HG02840 (cell line): ENCODE data around the gene PDE4B.
"Not testable (repeated sequence)": the region's sequence is repeated elsewhere in the genome, so short reads cannot be mapped to it uniquely, and the experiment has no call there.

Experiments used
- ATAC-seq: cut with Tn5 transposase; IDR thresholded peaks from one replicate; pipeline ENCODE4 v1.9.1; 2021; ENCODE audit warnings: mild to moderate bottlenecking, moderate library complexity, moderate number of reproducible peaks; ENCODE audit not compliant: unreplicated experiment, low FRiP score

The PDE4B gene

GRCh38 chr1:66104076-66104475, 311.4 kb downstream of the PDE4B start:
- not testable (repeated sequence) for ATAC-seq

GRCh38 chr1:66108624-66109023, 315.9 kb downstream of the PDE4B start:
- ATAC-seq, result no peak

- ATAC-seq, result no peak
These were observed 320.2 kb downstream of the PDE4B start for GRCh38 chr1:66112744-66113400.

GRCh38 chr1:66119148-66119547, 326.5 kb downstream of the PDE4B start:
- ATAC-seq, result no peak

- no peak for ATAC-seq
These were observed 332.0 kb downstream of the PDE4B start for GRCh38 chr1:66124670-66125069.

- ATAC-seq, result not testable (repeated sequence)
These were observed 335.9 kb downstream of the PDE4B start for GRCh38 chr1:66128641-66129040.

- ATAC-seq, result no peak
These were observed 339.6 kb downstream of the PDE4B start for GRCh38 chr1:66132324-66132723.

- no peak for ATAC-seq
These were observed 341.3 kb downstream of the PDE4B start for GRCh38 chr1:66134004-66134403.

GRCh38 chr1:66135161-66135560, 342.5 kb downstream of the PDE4B start:
- ATAC-seq, result no peak

- ATAC-seq, result not testable (repeated sequence)
These were observed 343.7 kb downstream of the PDE4B start for GRCh38 chr1:66136423-66136822.

GRCh38 chr1:66137235-66137634, 344.5 kb downstream of the PDE4B start:
- no peak for ATAC-seq

- no peak for ATAC-seq
These were observed 345.9 kb downstream of the PDE4B start for GRCh38 chr1:66138613-66139012.

- ATAC-seq, result no peak
These were observed 347.4 kb downstream of the PDE4B start for GRCh38 chr1:66140072-66140471.

- no peak for ATAC-seq
These were observed 351.0 kb downstream of the PDE4B start for GRCh38 chr1:66143651-66144050.

GRCh38 chr1:66147226-66147835, 354.6 kb downstream of the PDE4B start:
- ATAC-seq, result no peak

- ATAC-seq, result no peak
These were observed 359.3 kb downstream of the PDE4B start for GRCh38 chr1:66152034-66152433.

GRCh38 chr1:66154394-66154793, 361.7 kb downstream of the PDE4B start:
- no peak for ATAC-seq

- no peak for ATAC-seq
These were observed 363.4 kb downstream of the PDE4B start for GRCh38 chr1:66156144-66156543.

GRCh38 chr1:66159800-66160199, 367.1 kb downstream of the PDE4B start:
- ATAC-seq, result no peak

- ATAC-seq, result no peak
These were observed 368.0 kb downstream of the PDE4B start for GRCh38 chr1:66160719-66161118.

- ATAC-seq, result no peak
These were observed 374.1 kb downstream of the PDE4B start for GRCh38 chr1:66166753-66167152.

GRCh38 chr1:66167267-66167666, 374.6 kb downstream of the PDE4B start:
- ATAC-seq, result no peak
